GM19438 (cell line): Measurements from ENCODE around the gene MEOX1.

Experiments
- ATAC-seq: cut with Tn5 transposase; IDR thresholded peaks from one replicate; pipeline ENCODE4 v1.9.1; 2021; ENCODE audit warnings: low read depth; ENCODE audit not compliant: unreplicated experiment

Gene MEOX1

GRCh38 chr17:43683928-43684653, 22.4 kb upstream of the MEOX1 start:
- ATAC-seq = no peak

GRCh38 chr17:43680461-43680860, 18.7 kb upstream of the MEOX1 start:
- ATAC-seq = no peak

GRCh38 chr17:43679911-43680310, 18.2 kb upstream of the MEOX1 start:
- no peak for ATAC-seq

- no peak for ATAC-seq
These were observed 17.7 kb upstream of the MEOX1 start for GRCh38 chr17:43679401-43679800.

GRCh38 chr17:43676471-43676870, 14.7 kb upstream of the MEOX1 start:
- ATAC-seq = no peak

GRCh38 chr17:43674394-43674793, 12.7 kb upstream of the MEOX1 start:
- no peak for ATAC-seq

GRCh38 chr17:43673516-43674323, 12.0 kb upstream of the MEOX1 start:
- no peak for ATAC-seq

- no peak for ATAC-seq
These were observed 10.2 kb upstream of the MEOX1 start for GRCh38 chr17:43671755-43672519.

- ATAC-seq = no peak
These were observed 9.4 kb upstream of the MEOX1 start for GRCh38 chr17:43671031-43671692.

- ATAC-seq = no peak
These were observed 8.9 kb upstream of the MEOX1 start for GRCh38 chr17:43670645-43671030.

GRCh38 chr17:43669971-43670644, 8.4 kb upstream of the MEOX1 start:
- no peak for ATAC-seq

GRCh38 chr17:43667947-43668348, 6.2 kb upstream of the MEOX1 start:
- ATAC-seq = no peak

GRCh38 chr17:43667506-43667905, 5.8 kb upstream of the MEOX1 start:
- no peak for ATAC-seq

GRCh38 chr17:43665937-43666236, 4.2 kb upstream of the MEOX1 start:
- ATAC-seq = no peak

GRCh38 chr17:43665084-43665936, 3.6 kb upstream of the MEOX1 start:
- ATAC-seq = no peak

GRCh38 chr17:43664096-43664495, 2.4 kb upstream of the MEOX1 start:
- no peak for ATAC-seq

GRCh38 chr17:43663383-43663782, 1.7 kb upstream of the MEOX1 start:
- ATAC-seq = no peak

GRCh38 chr17:43662413-43663141, 855 bp upstream of the MEOX1 start:
- ATAC-seq = no peak
